SK-N-SH treated with all-trans-retinoic acid at 6 μM for 48 hours (cell line): Measurements from ENCODE around the gene RPP21.

Experiments used
- RARB ChIP-seq: fragments of 250-450 bp; sonication (Bioruptor Pico); IDR thresholded peaks from 2 replicates; pipeline ENCODE4 v1.8.0; 2021; ENCODE audit warnings: mild to moderate bottlenecking, moderate library complexity
- ZC3H10 ChIP-seq: fragments of 250-450 bp; sonication (Bioruptor Pico); IDR thresholded peaks from 2 replicates; pipeline ENCODE4 v1.5.1; 2021; ENCODE audit warnings: mild to moderate bottlenecking, moderate library complexity
- ZFP30 ChIP-seq: fragments of 450-650 bp; formaldehyde crosslinking; IDR thresholded peaks from 2 replicates; pipeline ENCODE4 v1.5.0; 2022; ENCODE audit warnings: mild to moderate bottlenecking, moderate library complexity
- TF ChIP-seq, protein P1 (sequence below): fragments of 250-450 bp; sonication (Bioruptor Pico); IDR thresholded peaks from 2 replicates; pipeline ENCODE4 v1.8.0; 2020; ENCODE audit warnings: mild to moderate bottlenecking, moderate library complexity, borderline replicate concordance

DNA sequence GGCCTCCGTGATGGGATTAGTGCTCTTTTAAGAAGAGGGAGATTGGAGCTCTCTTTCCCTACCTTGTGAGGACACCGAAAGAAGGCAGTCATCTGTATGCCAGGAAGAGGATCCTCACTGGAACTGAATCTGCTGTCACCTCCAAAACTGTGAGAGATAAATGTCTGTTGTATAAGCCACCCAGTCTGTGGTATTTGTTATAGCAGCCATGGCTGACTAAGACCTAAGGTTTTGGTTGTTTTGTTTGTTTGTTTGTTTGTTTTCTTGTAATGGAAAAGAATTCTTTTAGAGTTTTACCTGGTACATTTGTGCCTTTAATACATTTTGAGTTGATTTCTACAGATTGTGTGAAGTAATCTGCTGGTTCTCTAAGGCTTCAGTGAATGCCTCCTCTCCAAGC, 7.6 kb downstream of the RPP21 start:
- no peak for TF ChIP-seq RARB (CRISPR knock-in tag)
- no peak for TF ChIP-seq ZC3H10
- TF ChIP-seq ZFP30 (CRISPR knock-in tag), result no peak
- TF ChIP-seq, protein P1, sequence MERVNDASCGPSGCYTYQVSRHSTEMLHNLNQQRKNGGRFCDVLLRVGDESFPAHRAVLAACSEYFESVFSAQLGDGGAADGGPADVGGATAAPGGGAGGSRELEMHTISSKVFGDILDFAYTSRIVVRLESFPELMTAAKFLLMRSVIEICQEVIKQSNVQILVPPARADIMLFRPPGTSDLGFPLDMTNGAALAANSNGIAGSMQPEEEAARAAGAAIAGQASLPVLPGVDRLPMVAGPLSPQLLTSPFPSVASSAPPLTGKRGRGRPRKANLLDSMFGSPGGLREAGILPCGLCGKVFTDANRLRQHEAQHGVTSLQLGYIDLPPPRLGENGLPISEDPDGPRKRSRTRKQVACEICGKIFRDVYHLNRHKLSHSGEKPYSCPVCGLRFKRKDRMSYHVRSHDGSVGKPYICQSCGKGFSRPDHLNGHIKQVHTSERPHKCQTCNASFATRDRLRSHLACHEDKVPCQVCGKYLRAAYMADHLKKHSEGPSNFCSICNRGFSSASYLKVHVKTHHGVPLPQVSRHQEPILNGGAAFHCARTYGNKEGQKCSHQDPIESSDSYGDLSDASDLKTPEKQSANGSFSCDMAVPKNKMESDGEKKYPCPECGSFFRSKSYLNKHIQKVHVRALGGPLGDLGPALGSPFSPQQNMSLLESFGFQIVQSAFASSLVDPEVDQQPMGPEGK (CRISPR knock-in tag), result no peak
